NCI-H187 treated with DMSO at 0.1 percent for 48 hours (cell line): Measurements from ENCODE around the gene THEMIS2.

Experiments
- DNase-seq: peaks from one replicate; lab custom pipeline; 2025; lab: John Stamatoyannopoulos, UW

The THEMIS2 gene

GRCh38 chr1:27885621-27886352 is 13.4 kb downstream of the THEMIS2 start:
- no peak for DNase-seq

DNA sequence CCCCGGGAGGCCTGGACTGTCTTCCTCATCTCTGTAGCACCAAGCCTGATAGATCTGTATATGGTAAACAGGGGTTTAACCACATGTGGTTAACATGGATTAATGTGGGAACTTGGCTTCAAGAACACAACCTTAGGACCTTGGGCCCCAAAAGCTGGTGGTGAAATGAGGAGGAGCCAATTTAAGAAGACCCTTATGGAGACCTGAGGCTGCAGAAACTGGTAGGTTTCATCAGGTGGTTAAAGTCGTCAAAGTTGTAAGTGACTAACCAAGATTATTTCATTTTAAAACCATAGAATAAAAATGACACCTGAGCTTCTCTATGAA is 14.0 kb downstream of the THEMIS2 start:
- no peak for DNase-seq

GRCh38 chr1:27886744-27887143 is 14.4 kb downstream of the THEMIS2 start:
- no peak for DNase-seq

DNA sequence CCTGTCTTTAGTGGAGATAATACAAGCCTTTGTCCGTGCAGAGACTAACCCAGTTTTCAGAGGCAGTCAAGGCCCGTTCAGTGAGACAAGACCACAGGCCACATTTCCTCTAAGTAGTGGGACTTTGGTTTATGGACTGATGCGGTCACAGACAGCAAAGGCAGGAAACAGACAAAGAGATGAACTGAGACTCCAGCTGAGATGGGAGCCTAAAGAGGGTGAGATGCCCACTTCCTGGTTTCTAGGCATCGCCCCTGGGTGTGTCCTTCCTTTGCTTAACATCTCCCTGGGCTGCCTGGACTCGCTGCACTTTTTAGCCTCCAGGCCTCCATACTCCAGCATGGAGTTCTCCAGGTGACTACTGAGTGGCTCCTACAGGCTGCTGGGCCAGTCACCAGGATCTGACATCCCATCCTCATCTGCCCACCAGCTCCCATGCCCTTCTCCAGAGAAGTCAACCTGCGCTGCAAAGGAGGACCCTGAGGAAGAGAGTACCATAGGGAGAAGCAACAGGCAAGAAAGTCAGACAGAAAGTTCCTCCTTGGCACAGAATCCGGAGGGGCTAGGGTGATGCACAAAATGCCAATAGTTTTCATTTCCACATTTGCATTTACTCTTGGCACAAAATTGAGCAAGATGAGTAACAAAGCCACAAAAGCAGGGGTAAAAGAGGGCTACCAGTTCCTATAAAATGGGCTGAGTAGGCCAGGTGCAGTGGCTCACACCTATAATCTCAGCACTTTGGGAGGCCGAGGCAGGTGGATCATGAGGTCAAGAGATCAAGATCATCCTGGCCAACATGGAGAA is 15.1 kb downstream of the THEMIS2 start:
- DNase-seq, result no peak

DNA sequence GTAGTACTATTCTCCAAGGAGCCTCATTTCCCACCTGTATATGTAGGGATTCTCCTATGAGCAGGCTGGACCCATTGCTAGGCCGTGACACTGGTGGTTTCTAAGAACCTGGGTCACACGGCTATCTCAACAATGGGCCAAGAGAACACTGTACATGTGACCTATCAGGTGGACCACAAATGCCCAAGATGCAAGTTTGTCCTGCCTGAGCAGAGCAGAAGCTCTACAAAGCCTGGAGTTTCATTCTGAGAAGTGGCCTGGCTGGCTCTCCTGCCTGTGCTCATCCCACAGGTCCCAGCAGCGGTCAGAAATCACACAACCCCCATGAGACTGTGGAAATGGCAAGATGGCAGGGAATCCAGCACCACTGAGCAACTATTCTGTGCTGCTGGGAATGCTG is 17.2 kb downstream of the THEMIS2 start:
- no peak for DNase-seq

GRCh38 chr1:27891196-27891889 is 19.0 kb downstream of the THEMIS2 start:
- DNase-seq, result no peak

DNA sequence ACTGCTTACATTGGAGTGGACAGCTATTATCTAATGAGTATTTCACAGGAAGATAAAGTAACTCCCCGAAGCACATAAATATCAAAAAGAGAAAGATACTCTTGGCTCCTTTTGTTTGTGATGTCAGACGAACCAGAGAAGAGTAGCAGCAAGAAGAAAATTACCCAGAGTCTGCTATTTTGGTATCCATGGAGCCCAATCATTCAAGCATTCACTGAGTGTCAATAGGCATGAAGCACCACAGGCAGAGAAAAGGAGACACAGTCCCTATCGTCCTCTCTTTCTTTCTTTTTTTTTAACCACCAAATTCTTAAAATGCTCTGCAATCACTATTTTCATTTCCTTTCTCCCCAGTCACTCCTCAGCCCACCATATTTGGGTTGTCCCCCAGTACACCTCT is 22.2 kb downstream of the THEMIS2 start:
- DNase-seq, result no peak

GRCh38 chr1:27906759-27907158 is 34.4 kb downstream of the THEMIS2 start:
- DNase-seq, result no peak

GRCh38 chr1:27912429-27912828 is 40.1 kb downstream of the THEMIS2 start:
- DNase-seq, result no peak

GRCh38 chr1:27915082-27915575 is 42.8 kb downstream of the THEMIS2 start:
- DNase-seq, result no peak

DNA sequence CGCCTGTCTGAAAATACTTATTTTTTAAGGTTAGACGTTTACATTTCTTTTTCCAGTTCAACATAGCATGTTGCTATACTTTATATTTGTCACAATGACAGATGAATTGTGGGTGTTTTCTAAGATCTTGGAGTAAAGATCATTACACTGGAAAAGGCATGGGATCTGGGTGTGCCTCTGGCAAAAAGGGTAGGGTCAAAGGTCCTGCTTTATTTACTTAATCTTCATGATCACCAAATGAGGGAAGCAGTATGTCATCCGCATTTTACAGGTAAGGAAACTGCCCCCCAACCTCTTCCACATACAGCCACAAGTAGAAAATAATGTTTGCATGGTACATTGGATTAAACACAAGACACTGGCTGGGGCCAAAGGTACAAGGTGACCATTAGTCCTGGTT is 49.9 kb downstream of the THEMIS2 start:
- DNase-seq, result no peak

GRCh38 chr1:27928216-27928954 is 56.0 kb downstream of the THEMIS2 start:
- no peak for DNase-seq

GRCh38 chr1:27931184-27931583 is 58.8 kb downstream of the THEMIS2 start:
- DNase-seq, result no peak

- DNase-seq, result no peak
Measured at GRCh38 chr1:27931759-27932158, 59.4 kb downstream of the THEMIS2 start.

- DNase-seq, result no peak
Measured at GRCh38 chr1:27934818-27935549, 62.6 kb downstream of the THEMIS2 start, which contains the start of gene SMPDL3B. TSS of gene SMPDL3B (plus strand) at chr1:27935000. CDS start at chr1:27935184, 184 bp downstream.

DNA sequence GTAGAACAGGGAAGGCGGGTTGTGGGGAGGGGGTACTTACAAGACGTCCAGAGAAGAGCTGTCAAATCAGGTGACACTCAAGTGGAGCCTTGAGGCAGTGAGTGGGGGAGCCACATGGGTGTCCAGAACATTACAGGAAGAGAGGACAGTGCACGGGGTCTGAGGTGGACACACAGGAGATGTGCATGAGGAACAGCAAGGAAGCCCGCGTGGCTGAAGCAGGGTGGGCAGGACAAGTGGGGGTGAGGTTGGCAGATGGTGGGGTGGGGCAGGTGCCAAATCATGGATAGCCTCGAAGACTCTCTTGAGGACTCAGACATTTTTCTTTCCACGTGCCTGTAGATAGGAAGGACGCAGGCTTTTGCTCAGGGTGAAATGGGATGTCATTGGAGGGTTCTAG is 63.4 kb downstream of the THEMIS2 start:
- no peak for DNase-seq
